GM23248 (cell line): ENCODE results near the gene RNF213. TPM values are rescaled to one million over a fixed set of nuclear protein-coding genes. Genes with fewer than 3 reads are reported as not detected.

Experiments
- DNase-seq: peaks from one replicate; pipeline ENCODE4 v3.0.0-alpha.2; 2015
- H2AFZ ChIP-seq: fragments of 200-600 bp; sonication (generic); 2 replicates; pipeline ENCODE4 v1.6.1; 2016; ENCODE audit warnings: antibody characterized with exemption
- H3F3A ChIP-seq: fragments of 200-600 bp; sonication (generic); 2 replicates; pipeline ENCODE4 v1.6.1; 2016; ENCODE audit warnings: mild to moderate bottlenecking, antibody characterized with exemption, mixed run types; ENCODE audit not compliant: insufficient read depth
- H3K27ac ChIP-seq: fragments of 200-600 bp; sonication (generic); 2 replicates; pipeline ENCODE4 v1.5.1; 2016; ENCODE audit warnings: mild to moderate bottlenecking
- H3K27me3 ChIP-seq: fragments of 200-600 bp; sonication (generic); replicated peaks from 2 replicates; pipeline ENCODE4 v1.6.1; 2016; ENCODE audit warnings: mild to moderate bottlenecking; ENCODE audit not compliant: insufficient read depth
- H3K36me3 ChIP-seq: fragments of 200-600 bp; sonication (generic); 2 replicates; pipeline ENCODE4 v1.6.1; 2016; ENCODE audit warnings: low read depth, mild to moderate bottlenecking
- H3K4me1 ChIP-seq: fragments of 200-600 bp; sonication (generic); 2 replicates; pipeline ENCODE4 v1.6.1; 2016; ENCODE audit warnings: mild to moderate bottlenecking; ENCODE audit not compliant: insufficient read depth
- H3K4me2 ChIP-seq: fragments of 200-600 bp; sonication (generic); one replicate; pipeline ENCODE4 v1.6.1; 2016; ENCODE audit warnings: mild to moderate bottlenecking; ENCODE audit not compliant: unreplicated experiment
- H3K4me3 ChIP-seq: fragments of 200-600 bp; sonication (generic); 2 replicates; pipeline ENCODE4 v1.5.1; 2016; ENCODE audit warnings: mild to moderate bottlenecking
- H3K79me2 ChIP-seq: fragments of 200-600 bp; sonication (generic); 2 replicates; pipeline ENCODE4 v1.6.1; 2016; ENCODE audit warnings: mild to moderate bottlenecking; ENCODE audit not compliant: insufficient read depth
- H3K9ac ChIP-seq: fragments of 200-600 bp; sonication (generic); 2 replicates; pipeline ENCODE4 v1.6.1; 2016; ENCODE audit warnings: mild to moderate bottlenecking
- H3K9me2 ChIP-seq: fragments of 200-600 bp; sonication (generic); 2 replicates; pipeline ENCODE4 v1.6.1; 2016; ENCODE audit warnings: mixed run types, mild to moderate bottlenecking, moderate library complexity; ENCODE audit not compliant: insufficient read depth
- H3K9me3 ChIP-seq: fragments of 200-600 bp; sonication (generic); one replicate; pipeline ENCODE4 v1.6.1; 2017; ENCODE audit warnings: low read depth
- H4K20me1 ChIP-seq: fragments of 200-600 bp; sonication (generic); 2 replicates; pipeline ENCODE4 v1.6.0; 2016; ENCODE audit not compliant: insufficient read depth
- EZH2 ChIP-seq: fragments of 200-600 bp; sonication (generic); IDR thresholded peaks from 2 replicates; pipeline ENCODE4 v1.6.1; 2018; ENCODE audit warnings: antibody characterized with exemption, mild to moderate bottlenecking; ENCODE audit not compliant: insufficient read depth, poor library complexity, severe bottlenecking
- EZH2phosphoT487 ChIP-seq: fragments of 200-600 bp; sonication (generic); IDR thresholded peaks from 2 replicates; pipeline ENCODE4 v1.6.1; 2018; ENCODE audit warnings: antibody characterized with exemption, moderate library complexity, mild to moderate bottlenecking, low read depth; ENCODE audit not compliant: insufficient read depth
- whole genome bisulfite sequencing, 2 experiments: methylation state at CpG; one replicate each; pipeline ENCODE4 v1.1.6; 2015 to 2017; ENCODE audit warnings: low lambda C conversion rate in 2 of 2, low coverage in 1 of 2; ENCODE audit errors: missing lambda C conversion rate in 2 of 2; 5-methylcytosine and 5-hydroxymethylcytosine counted together
- in situ Hi-C: fragments of 300-500 bp; cut with MboI; formaldehyde crosslinking; loops from 2 replicates; pipeline ENCODE4 v1.15.0; 2020
- polyA plus RNA-seq: library from polyadenylated mRNA; unstranded; fragments of >200 nt; fragmentation: Nextera tagmentation; extraction: Ambion mirVana; gene quantifications from 2 replicates; pipeline ENCODE4 v1.2.1, GENCODE V29; 2016
- total RNA-seq: library from RNA; depleted of rRNA; stranded (reverse); fragments of >200 nt; shearing (Covaris generic); gene quantifications from 2 replicates; pipeline ENCODE4 v1.2.3, GENCODE V29; 2014

The RNF213 gene
- total and polyA plus RNA-seq, 2 experiments from 2014 or later: 18.8 to 45.0 TPM

- in situ Hi-C loops: no loop called here
Observed at GRCh38 chr17:80367503-80367902, 106.9 kb downstream of the RNF213 start.

GRCh38 chr17:80371196-80371595 lies 110.5 kb downstream of the RNF213 start:
- Histone ChIP-seq H3F3A (no peaks in the 10 kb centered on the region), H3K9me2 (no peaks in the 10 kb centered on the region), H3K4me2 (no peak overlapping the region), H3K27ac (no peak overlapping the region), H2AFZ (no peak overlapping the region), H3K9me3 (no peaks in the 10 kb centered on the region), H3K4me1 (no peaks in the 10 kb centered on the region), H4K20me1 (no peaks in the 10 kb centered on the region), H3K27me3 (no peaks in the 10 kb centered on the region), H3K4me3 (no peak overlapping the region), H3K9ac (no peak overlapping the region), H3K36me3 (peaks cover 64% of the 10 kb centered on the region), H3K79me2 (no peaks in the 10 kb centered on the region)
- DNase-seq: no peak
- in situ Hi-C loops: no loop called here
- WGBS, 2 experiments: 83 to 85% methylated on average over 5 of the region's 5 CpGs
- TF ChIP-seq EZH2 (no peak), EZH2phosphoT487 (no peak)

More at GRCh38 chr17:80367503-80367902, 106.9 kb downstream of the RNF213 start:
- Histone ChIP-seq H3K4me2 (no peak overlapping the region), H3K9me3 (no peaks in the 10 kb centered on the region), H2AFZ (no peak overlapping the region), H3K9me2 (no peaks in the 10 kb centered on the region), H3K4me3 (no peak overlapping the region), H3K27ac (no peak overlapping the region), H3K79me2 (no peaks in the 10 kb centered on the region), H3K4me1 (no peaks in the 10 kb centered on the region), H3F3A (peaks cover 1% of the 10 kb centered on the region; the same call in 1 of the 2 replicates), H3K36me3 (peaks cover 52% of the 10 kb centered on the region), H3K27me3 (no peaks in the 10 kb centered on the region), H3K9ac (no peak overlapping the region), H4K20me1 (no peaks in the 10 kb centered on the region)
- TF ChIP-seq EZH2: no peak
- TF ChIP-seq EZH2phosphoT487: no peak
- no peak for DNase-seq
- 86 to 88% methylated on average over 17 of the region's 17 CpGs for WGBS, 2 experiments

- 92% methylated on average over 11 of the region's 11 CpGs for WGBS, 2 experiments
- DNase-seq: no peak
- Histone ChIP-seq H4K20me1 (no peaks in the 10 kb centered on the region), H3K36me3 (peaks cover 72% of the 10 kb centered on the region), H3K4me1 (no peaks in the 10 kb centered on the region), H3K9ac (no peak overlapping the region), H3K4me2 (no peak overlapping the region), H3K4me3 (no peak overlapping the region), H2AFZ (no peak overlapping the region), H3K9me2 (no peaks in the 10 kb centered on the region), H3K79me2 (no peaks in the 10 kb centered on the region), H3K9me3 (no peaks in the 10 kb centered on the region), H3K27me3 (no peaks in the 10 kb centered on the region), H3F3A (no peaks in the 10 kb centered on the region), H3K27ac (no peak overlapping the region)
- in situ Hi-C loops: no loop called here
- TF ChIP-seq EZH2 (no peak), EZH2phosphoT487 (no peak)
Observed at GRCh38 chr17:80372456-80372855, 111.8 kb downstream of the RNF213 start.

GRCh38 chr17:80372922-80373570 lies 112.4 kb downstream of the RNF213 start:
- H3K9me2 ChIP-seq: no peaks in the 10 kb centered on the region
- H3K9me3 ChIP-seq: no peaks in the 10 kb centered on the region
- H3K27ac ChIP-seq: no peak overlapping the region
- H2AFZ ChIP-seq: no peak overlapping the region
- H3K27me3 ChIP-seq: no peaks in the 10 kb centered on the region
- H3K4me2 ChIP-seq: no peak overlapping the region
- no peak for DNase-seq
- no peak overlapping the region for H3K9ac ChIP-seq
- TF ChIP-seq EZH2phosphoT487 (no peak), EZH2 (no peak)
- no peaks in the 10 kb centered on the region for H4K20me1 ChIP-seq
- H3K79me2 ChIP-seq: no peaks in the 10 kb centered on the region
- H3F3A ChIP-seq: no peaks in the 10 kb centered on the region
- H3K4me3 ChIP-seq: no peak overlapping the region
- 90 to 91% methylated on average over 15 to 18 of the region's 18 CpGs for WGBS, 2 experiments
- peaks cover 72% of the 10 kb centered on the region for H3K36me3 ChIP-seq
- no peaks in the 10 kb centered on the region for H3K4me1 ChIP-seq
- in situ Hi-C loops: no loop called here
